Natural killer cell (primary cell): ENCODE data around the gene PCBP3. TPM values are rescaled to one million over a fixed set of nuclear protein-coding genes. Genes with fewer than 3 reads are reported as not detected.
A peak's percentile ranks its signal among the peaks of the same experiment; 100 is the strongest.

ENCODE experiments used
- ATAC-seq, 3 donors: fragments of 150-1000 bp in 2 of 3; fragments of 200-7000 bp in 1 of 3; cut with Tn5 transposase; 1 replicate in 1 of 3; 2 replicates in 2 of 3; pipeline ENCODE4 v1.10.0; 2021; ENCODE audit warnings: mild to moderate bottlenecking in 2 of 3, moderate library complexity in 2 of 3
- DNase-seq, 2 donors: peaks; one replicate each; pipeline versions ENCODE4 v3.0.0 to v3.0.0-alpha.2; 2013 to 2021; ENCODE audit warnings: mixed read lengths in 1 of 2
- H3K27ac ChIP-seq: one replicate; pipeline ENCODE4 v1.5.1; 2013; ENCODE audit warnings: mild to moderate bottlenecking, low read length
- H3K27me3 ChIP-seq: one replicate; pipeline ENCODE4 v1.6.1; 2013; ENCODE audit warnings: low read length; ENCODE audit not compliant: control insufficient read depth, insufficient read depth
- H3K36me3 ChIP-seq: one replicate; pipeline ENCODE4 v1.6.1; 2013; ENCODE audit warnings: low read length; ENCODE audit not compliant: control insufficient read depth, insufficient read depth
- H3K4me1 ChIP-seq: one replicate; pipeline ENCODE4 v1.6.1; 2013; ENCODE audit warnings: low read length; ENCODE audit not compliant: control insufficient read depth, insufficient read depth
- H3K4me3 ChIP-seq: one replicate; pipeline ENCODE4 v1.5.1; 2013; ENCODE audit warnings: low read length
- H3K9me3 ChIP-seq: one replicate; pipeline ENCODE4 v1.6.1; 2013; ENCODE audit warnings: low read length; ENCODE audit not compliant: control insufficient read depth, insufficient read depth
- H3K27ac Mint-ChIP-seq, 2 donors: one replicate each; pipeline ENCODE4 v1.8.0; 2022; ENCODE audit warnings: mild to moderate bottlenecking in 2 of 2, mixed read lengths in 2 of 2, moderate library complexity in 1 of 2
- H3K27me3 Mint-ChIP-seq, 2 donors: one replicate each; pipeline ENCODE4 v1.8.0; 2022; ENCODE audit warnings: low read depth in 2 of 2, mixed read lengths in 2 of 2
- H3K36me3 Mint-ChIP-seq: one replicate; pipeline ENCODE4 v1.8.0; 2022; ENCODE audit warnings: mixed read lengths
- H3K4me1 Mint-ChIP-seq, 2 donors: one replicate each; pipeline ENCODE4 v1.8.0; 2022; ENCODE audit warnings: mixed read lengths in 2 of 2
- H3K4me3 Mint-ChIP-seq: one replicate; pipeline ENCODE4 v1.8.0; 2022; ENCODE audit warnings: mild to moderate bottlenecking, moderate library complexity, mixed read lengths
- H3K9me3 Mint-ChIP-seq, 2 donors: one replicate each; pipeline ENCODE4 v1.8.0; 2022; ENCODE audit warnings: mixed read lengths in 2 of 2
- CTCF ChIP-seq: fragments of 200-600 bp; IDR thresholded peaks from one replicate; pipeline ENCODE4 v1.8.0; 2022; ENCODE audit warnings: antibody characterized with exemption
- WGBS: methylation state at CpG from one replicate; pipeline ENCODE4 v1.1.7; 2013; ENCODE audit warnings: missing lambda C conversion rate; ENCODE audit not compliant: insufficient coverage; 5-methylcytosine and 5-hydroxymethylcytosine counted together
- intact Hi-C: fragments of 100-400 bp; cut with micrococcal nuclease; formaldehyde crosslinking; loops from one replicate; pipeline ENCODE4 v1.14.2; 2022
- total RNA-seq, 4 donors: library from RNA; stranded (reverse); fragments of 120-200 nt in 1 of 4; gene quantifications; one replicate each; pipeline versions ENCODE4 v1.2.3 to v1.2.4, GENCODE V29; 2013 to 2022

The PCBP3 gene
- total RNA-seq, 3 donors from 2014 or later (not counting 1 experiment from before 2014, with no cell fraction given) = 0.50 to 3.0 (median 0.52) TPM

GRCh38 chr21:45724994-45725843 is 81.7 kb downstream of the PCBP3 start:
- intact Hi-C loops = no loop called here
- DNase-seq = no peak
- Mint-ChIP-seq H3K27me3 (peaks cover 9 to 11% of the 10 kb centered on the region in 2 donors), H3K36me3 (no peaks in the 10 kb centered on the region), H3K4me3 (no peak overlapping the region), H3K4me1 (peaks cover 6 to 16% of the 10 kb centered on the region in 2 donors), H3K27ac (no peak overlapping the region), H3K9me3 (no peaks in the 10 kb centered on the region)
- H3K4me3 ChIP-seq = no peak overlapping the region
- H3K27me3 ChIP-seq = no peaks in the 10 kb centered on the region
- ATAC-seq = peak in 1 of 3 donors; percentile 41
- no peak overlapping the region for H3K27ac ChIP-seq
- 74% methylated on average over 10 of the region's 10 CpGs for WGBS
- no peaks in the 10 kb centered on the region for H3K36me3 ChIP-seq
- H3K4me1 ChIP-seq = no peaks in the 10 kb centered on the region
- no peak for TF ChIP-seq CTCF
- no peaks in the 10 kb centered on the region for H3K9me3 ChIP-seq

GRCh38 chr21:45725844-45726200 is 82.3 kb downstream of the PCBP3 start:
- Mint-ChIP-seq H3K9me3 (no peaks in the 10 kb centered on the region), H3K4me1 (peaks cover 6 to 16% of the 10 kb centered on the region in 2 donors), H3K4me3 (no peak overlapping the region), H3K36me3 (no peaks in the 10 kb centered on the region), H3K27me3 (peaks cover 9 to 15% of the 10 kb centered on the region in 2 donors), H3K27ac (no peak overlapping the region)
- DNase-seq (no peak), ATAC-seq (no peak)
- H3K4me3 ChIP-seq = no peak overlapping the region
- no peaks in the 10 kb centered on the region for H3K9me3 ChIP-seq
- intact Hi-C loops = no loop called here
- H3K4me1 ChIP-seq = no peaks in the 10 kb centered on the region
- no peaks in the 10 kb centered on the region for H3K36me3 ChIP-seq
- TF ChIP-seq CTCF = no peak
- H3K27ac ChIP-seq = no peak overlapping the region
- WGBS = 90% methylated on average over 7 of the region's 7 CpGs
- no peaks in the 10 kb centered on the region for H3K27me3 ChIP-seq

GRCh38 chr21:45726438-45726837 is 82.9 kb downstream of the PCBP3 start:
- H3K36me3 ChIP-seq = no peaks in the 10 kb centered on the region
- ATAC-seq (no peak), DNase-seq (no peak)
- H3K4me1 ChIP-seq = no peaks in the 10 kb centered on the region
- Mint-ChIP-seq H3K4me3 (no peak overlapping the region), H3K4me1 (peaks cover 6 to 16% of the 10 kb centered on the region in 2 donors), H3K36me3 (no peaks in the 10 kb centered on the region), H3K27ac (no peak overlapping the region), H3K9me3 (no peaks in the 10 kb centered on the region), H3K27me3 (peaks cover 13 to 21% of the 10 kb centered on the region in 2 donors)
- no peaks in the 10 kb centered on the region for H3K27me3 ChIP-seq
- 93% methylated on average over 10 of the region's 10 CpGs for WGBS
- H3K9me3 ChIP-seq = no peaks in the 10 kb centered on the region
- no peak for TF ChIP-seq CTCF
- intact Hi-C loops = no loop called here
- no peak overlapping the region for H3K27ac ChIP-seq
- no peak overlapping the region for H3K4me3 ChIP-seq

GRCh38 chr21:45727390-45727789 is 83.9 kb downstream of the PCBP3 start:
- intact Hi-C loops = no loop called here
- H3K4me3 Mint-ChIP-seq = no peak overlapping the region

More at GRCh38 chr21:45727390-45727789, 83.9 kb downstream of the PCBP3 start:
- Mint-ChIP-seq H3K36me3 (no peaks in the 10 kb centered on the region), H3K27me3 (peaks cover 14 to 25% of the 10 kb centered on the region in 2 donors), H3K9me3 (no peaks in the 10 kb centered on the region), H3K27ac (no peak overlapping the region), H3K4me1 (peaks cover 6 to 16% of the 10 kb centered on the region in 2 donors)
- no peaks in the 10 kb centered on the region for H3K4me1 ChIP-seq
- no peak overlapping the region for H3K4me3 ChIP-seq
- no peak overlapping the region for H3K27ac ChIP-seq
- ATAC-seq (no peak), DNase-seq (no peak)
- no peaks in the 10 kb centered on the region for H3K9me3 ChIP-seq
- 85% methylated on average over 2 of the region's 2 CpGs for WGBS
- no peak for TF ChIP-seq CTCF
- H3K27me3 ChIP-seq = no peaks in the 10 kb centered on the region
- no peaks in the 10 kb centered on the region for H3K36me3 ChIP-seq
